GM21515 (cell line): ENCODE measurements around the gene FLNC.

Source experiments
- ATAC-seq: cut with Tn5 transposase; IDR thresholded peaks from one replicate; pipeline ENCODE4 v1.9.1; 2021; ENCODE audit not compliant: unreplicated experiment

FLNC gene

DNA sequence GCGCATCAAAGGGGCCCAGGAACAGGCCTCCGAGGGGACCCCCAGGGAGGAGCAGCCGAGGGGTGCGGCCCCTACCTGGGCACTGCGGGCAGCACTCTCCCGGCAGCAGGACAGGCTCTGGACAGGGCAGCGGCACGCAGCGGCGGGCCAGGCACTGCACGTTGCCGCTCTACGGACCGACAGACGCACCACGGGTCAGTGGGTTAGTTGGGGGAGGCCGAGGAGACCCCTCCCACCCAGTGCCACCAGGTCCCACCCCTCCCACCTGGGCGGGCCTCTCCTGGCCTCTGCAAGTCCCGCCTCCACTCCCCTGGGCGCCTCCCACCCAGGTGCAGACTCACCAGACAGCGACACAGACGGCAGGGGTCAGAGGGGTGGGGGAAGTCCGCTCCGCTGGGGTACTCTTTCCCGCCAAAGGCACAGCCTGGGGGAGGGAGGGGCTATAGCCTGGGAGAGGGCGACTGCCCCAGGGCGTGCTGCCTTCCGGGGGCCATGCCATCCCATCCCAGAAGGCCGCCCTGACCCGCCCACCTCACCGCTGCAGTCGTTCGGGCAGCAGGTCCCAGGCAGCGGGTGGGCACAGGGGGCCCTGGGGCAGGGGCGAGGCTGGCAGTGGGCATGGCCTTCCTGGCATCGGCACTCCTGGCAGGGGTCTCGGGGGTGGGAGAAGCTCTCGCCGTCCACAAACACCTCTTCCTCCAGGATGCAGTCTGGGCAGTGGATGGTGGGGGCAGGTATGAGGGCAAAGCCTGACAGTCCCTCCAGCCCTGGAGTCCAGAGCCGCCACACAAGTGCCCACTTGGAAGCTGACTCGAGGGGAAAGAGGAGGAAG lies 61.1 kb downstream of the FLNC start:
- no peak for ATAC-seq

DNA sequence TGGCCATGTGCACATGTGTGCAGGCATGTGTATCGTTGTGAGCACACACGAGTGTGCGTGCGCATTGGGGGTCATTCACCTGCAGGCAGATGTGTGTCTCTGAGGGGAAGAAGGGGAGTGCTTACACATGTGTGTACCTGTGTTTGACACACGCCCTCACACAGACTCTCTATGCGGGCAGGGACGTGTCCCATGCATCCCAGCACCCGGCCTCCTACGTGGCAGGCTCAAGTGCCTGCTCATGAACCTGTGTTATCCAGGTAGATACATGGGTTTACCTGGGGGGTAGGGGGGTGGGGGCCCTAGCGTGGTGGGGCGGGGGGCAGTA lies 61.7 kb downstream of the FLNC start:
- ATAC-seq: no peak

DNA sequence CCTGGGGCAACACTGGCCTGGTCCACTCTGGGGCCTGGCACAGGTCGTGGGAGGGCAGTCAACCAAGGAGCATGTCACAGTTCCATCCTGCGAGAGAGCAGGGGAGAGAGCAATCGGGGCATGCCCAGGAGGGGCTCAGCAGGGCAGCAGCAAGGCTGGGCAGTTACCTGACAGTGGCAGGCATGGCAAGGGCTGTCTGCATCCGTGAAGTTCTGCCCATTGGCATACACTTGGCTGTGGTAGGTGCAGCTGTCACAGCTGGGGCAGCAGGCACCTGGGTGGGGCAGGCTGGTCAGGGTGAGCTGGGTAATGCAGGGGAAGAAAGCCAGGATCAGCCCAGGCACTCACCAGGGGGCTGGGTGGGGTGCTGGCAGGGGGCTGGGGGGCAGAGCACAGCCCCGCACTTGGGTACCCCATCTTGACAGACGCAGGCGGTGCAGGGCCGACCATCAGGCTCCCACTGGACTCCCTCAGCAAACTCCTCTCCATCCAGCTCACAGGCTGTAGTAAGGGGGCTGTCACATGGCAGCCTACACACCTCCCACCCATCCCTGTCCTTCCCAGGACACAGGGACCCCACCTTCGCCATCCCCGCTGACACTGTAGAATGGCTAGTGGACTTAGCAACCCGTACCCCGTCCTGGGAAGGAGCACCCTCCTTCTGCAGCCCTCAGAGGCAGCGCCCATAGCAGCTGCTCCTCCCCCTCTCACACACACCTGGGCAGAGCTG lies 62.5 kb downstream of the FLNC start:
- ATAC-seq: no peak

DNA sequence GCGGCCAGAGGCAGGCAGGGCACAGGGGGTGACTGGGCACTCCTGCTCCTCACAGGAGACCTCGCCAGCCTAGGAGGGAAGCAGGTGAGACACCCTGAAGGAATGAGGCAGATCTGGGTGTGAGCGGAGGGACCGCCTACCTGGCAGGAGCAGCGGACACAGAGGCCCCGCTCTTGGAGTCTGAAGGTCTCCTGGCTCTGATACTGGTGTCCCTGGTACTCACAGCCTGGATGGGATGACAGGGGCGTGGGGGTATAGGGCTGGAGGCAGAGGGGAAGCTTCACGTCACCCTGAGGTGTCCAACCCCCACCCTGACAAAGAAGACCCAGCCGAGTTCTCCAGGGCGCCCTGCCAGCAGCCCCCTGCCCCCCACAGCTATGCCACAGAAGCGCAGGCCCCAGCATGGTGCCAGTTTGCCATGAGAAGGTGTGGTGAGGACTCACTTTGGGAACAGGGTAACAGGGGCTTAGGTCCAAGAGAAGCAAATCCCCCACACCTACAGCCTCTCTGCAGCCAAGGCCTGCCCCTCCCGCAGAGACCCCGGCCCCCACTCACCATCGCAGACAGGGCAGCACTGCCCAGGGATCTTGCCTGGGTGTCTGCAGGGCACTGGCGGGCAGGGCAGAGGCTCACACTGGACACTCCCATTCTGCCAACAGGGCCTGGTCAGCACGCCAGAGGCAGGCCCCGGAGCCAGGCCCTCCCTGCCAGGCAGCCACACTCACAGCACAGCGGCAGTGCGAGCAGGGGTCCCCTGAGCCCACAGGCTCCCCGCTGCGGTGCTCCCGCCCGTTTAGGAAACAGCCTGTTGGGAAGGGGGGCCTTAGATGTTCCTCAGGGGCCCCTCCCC lies 63.3 kb downstream of the FLNC start:
- ATAC-seq: no peak

DNA sequence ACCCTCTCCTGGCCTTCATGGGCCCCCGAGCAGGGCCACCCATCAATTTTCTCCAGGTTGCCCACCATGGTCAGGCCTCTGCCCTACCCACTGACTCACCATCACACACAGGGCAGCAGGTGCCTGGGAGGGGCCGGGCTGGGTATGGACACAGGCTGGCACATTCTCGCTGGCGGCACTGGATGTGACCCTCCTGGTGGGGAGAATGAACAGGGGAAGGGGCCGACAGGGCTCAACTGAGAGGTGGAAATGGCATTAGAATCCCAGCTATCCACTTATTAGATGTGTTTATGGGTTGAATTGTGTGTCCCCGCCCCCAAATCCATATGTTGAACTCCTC lies 63.9 kb downstream of the FLNC start:
- ATAC-seq: no peak

DNA sequence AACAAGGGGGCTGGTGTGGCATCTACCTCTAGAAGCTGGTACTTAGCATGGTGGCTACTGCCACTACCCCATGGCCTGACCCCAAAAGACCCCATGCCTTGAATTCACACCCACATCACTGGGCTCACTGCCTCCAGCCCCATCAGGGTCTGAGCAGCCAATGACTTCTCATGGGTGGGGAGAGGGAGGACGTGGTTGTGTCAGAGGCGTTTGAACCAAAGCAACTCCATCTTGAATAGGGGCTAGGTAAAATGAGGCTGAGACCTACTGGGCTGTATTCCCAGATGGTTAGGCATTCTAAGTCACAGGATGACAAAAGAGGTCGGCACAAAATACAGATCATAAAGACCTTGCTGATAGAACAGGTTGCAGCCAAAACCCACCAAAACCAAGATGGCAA lies 65.1 kb downstream of the FLNC start:
- ATAC-seq: no peak

DNA sequence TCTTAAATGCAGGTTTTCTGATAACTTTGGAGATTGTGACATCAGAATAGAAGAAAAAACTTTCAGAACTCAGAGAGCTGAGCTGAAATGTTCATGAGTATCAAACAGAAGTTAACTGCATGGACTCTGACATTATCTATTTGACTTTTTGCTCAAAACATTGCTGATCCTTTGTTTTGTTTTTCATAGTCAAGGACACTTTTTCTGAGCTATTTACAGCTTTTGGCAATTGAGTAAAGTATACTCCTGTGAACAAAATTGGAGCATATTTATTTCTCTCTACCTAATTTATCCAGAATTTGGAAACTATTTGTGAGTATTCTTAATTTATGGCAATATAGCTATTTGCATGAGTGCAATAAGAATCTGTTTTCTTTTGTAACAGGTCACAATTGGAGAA lies 69.2 kb downstream of the FLNC start:
- ATAC-seq: no peak

DNA sequence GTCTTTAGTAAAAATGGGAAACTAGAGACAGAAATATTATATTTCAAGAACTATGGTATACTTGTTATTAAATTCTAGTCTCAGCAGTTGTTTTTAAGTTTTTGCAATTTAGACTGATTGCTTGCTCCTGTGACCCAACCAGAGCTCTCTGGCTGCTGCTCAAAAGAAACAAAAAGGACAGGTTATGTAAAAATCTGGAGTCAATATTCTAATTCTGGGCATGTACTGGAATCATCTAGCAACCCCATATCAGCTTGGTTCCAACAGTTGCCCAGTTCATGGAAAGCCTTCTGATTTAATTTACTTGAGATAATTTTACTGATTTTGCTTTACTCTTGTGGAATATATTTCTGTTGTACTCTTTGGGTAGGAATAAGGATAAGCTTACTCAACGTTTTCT lies 70.0 kb downstream of the FLNC start:
- ATAC-seq: no peak

DNA sequence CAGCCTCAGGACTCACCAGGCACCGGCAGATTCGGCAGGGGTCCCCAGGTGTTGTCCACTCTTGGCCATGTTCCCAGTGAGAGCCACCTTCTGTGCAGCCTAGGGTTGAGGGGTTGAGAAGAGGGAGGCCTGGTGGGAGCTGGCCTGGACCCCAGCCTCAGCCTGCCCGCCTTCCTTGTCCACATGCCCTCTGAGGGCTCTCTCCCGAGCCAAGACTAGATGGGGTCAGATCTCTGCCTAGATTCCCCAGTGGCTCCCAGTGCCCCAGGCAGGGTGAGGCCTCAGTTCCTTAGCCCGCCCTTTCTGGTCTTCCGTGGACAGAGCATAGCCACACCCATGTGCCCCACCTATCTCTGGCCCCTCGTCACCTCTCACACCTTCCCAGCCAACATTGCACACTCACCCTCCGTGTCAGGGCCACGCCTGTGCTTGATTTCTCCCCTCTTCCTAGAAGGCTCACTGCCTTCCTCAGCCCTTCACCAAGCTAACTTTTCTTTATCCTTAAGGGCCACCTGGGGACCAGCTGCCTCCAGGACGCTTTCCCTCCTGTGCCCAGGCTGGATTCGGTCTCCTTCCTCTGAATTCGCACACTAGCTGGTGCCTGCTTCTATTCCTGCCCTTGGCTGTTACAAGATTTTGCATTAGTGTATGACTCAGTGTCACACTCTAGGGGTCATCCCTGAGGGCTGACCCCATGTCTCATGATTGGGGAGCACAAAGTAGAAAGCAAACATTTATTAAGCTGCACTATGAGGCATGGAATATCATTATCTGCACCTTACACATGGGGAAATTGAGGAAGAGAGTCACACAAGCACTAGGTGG lies 72.8 kb downstream of the FLNC start:
- no peak for ATAC-seq

DNA sequence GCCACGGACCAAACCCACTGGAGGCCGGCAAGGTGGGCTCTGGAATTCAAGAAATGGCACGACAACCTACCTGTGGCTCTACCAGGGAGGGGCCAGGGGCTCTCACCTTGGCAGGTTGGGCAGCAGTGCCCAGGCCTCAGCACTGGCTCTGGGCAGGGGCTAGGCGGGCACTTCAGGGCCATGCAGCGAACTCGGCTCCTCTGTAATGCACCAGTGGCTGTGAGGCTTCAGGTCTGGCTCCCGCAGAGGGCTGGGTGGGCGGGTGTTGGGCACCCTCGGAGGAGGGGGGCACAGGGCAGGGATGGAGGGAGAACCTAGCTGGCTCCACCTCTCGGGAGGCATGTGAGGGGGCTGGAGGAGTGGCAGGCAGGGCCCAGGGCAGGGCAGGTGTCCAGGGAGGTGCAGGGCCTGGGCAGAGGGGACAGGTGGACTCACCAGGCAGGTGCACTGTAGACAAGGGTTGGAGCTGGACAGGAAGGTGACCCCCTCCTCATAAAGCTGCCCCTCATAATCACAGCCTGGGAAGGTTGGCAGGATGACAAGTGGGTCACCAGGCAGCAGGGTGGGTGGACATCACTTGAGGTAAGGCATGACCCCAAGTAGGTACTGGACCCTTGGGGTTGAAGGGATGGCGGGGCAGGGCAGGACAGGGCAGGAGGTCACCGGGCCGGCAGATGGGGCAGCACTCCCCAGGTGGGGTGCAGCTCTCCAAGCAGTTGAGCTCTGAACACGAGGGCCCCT lies 73.6 kb downstream of the FLNC start:
- no peak for ATAC-seq

DNA sequence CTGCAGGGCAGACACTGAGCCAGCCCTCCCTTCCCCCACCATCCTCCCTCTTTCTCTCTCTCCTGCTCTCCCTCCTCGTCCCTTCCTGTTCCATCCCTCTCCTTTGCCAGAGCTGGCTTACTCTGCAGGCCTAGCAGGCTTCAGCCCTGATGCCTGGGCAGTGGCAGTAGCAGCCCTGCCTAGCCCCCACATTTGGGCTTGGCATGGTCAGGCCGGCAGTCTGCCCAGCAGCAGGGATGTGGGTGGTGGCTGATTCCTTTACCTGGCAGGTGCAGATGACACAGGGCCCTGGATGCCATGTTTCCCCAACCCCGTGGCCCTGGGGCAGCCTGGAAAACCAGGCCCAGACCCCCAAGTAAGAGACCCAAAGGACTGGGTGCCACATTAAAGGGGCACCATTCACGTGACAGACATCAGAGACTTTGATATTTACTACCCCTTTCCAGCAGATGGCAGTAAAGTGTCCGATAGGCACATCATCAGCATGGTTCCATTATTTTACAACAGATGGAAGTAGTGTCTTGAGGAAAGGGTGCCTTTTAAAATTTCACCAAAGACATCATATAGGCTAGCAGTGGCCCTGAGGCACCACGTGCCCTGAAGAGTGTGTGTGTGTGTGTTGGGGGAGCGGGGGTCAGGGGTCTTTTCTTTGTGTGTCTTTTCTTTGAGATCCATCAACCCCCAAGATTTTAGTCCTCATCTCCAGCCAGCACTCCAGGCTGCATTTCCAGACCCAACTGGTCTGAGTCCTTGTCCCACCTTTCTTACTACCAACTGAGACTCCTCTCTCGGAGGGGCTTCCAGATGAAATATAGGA lies 74.4 kb downstream of the FLNC start:
- no peak for ATAC-seq

DNA sequence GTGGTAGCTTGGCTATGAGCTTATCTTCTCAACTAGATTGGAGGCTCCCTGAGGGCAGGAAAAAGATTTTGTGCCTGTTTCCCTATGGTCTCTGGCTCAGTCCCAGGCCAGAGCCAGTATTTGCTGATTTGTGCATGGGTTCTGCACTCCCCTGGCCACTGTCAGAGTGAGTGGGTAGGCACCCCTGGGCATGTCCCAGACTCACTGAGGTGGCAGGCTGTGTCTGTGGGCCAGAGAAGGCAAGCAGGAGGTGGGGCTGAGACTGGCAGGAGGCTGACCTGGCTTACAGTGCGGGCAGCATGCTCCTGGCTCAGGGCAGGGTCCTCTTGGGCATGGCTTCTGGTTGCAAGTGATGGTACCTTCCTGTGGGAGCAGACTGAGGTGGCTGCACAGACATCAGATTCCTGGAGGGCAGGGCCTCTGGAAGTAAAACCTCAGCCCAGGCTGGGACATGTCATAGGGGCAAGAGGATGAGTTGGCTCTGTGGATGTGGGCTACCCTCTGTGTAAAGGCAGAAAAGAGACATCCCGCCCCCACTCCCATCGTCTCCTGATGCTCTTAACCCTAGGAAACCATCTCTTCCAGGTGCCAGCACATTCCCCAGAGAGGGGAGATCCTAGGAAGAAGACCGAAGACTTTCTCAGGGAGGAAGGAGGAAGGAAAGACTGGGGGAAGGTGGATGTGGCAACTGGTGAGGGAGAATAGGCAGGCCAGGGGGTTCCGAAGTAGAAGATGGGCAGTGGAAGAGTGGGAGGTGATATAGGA lies 76.0 kb downstream of the FLNC start:
- no peak for ATAC-seq

DNA sequence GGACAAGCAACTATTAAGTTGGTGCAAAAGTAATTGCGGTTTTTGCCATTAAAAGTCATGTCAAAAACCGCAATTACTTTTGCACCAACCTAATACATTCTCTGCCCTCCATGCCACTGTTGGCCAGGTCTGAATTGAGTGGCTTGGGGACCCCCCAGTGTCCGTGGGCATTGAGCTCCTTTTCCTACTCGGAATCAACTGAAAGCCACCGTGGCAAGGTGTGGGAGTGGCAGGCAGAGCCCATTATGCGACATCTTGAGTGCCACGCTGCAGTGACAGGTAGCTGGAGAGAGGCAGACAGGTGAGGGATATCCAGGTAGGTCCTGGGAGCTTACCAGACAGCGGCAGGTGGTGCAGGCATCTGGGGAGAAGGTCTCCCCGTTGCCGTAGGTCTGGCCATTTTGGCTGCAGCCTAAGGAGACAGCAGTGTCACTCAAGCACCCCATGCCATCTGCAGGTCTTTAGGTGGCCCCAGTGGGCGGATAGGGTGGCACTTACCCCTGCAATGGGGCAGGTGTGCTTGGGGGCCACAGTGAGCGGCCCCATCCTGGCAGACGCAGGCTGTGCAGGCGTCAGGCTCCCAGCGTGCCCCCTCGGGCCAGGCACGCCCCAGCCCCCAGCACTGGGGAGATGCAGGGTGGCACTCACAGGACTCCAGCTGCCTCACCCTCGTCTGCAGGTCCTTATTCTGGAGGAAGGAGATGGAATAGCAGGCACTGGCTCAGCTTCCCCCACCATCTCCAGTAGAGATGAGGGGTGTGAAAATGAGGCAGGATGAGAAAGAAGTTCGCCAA lies 76.8 kb downstream of the FLNC start:
- ATAC-seq: no peak
